ENCODE measurements around the gene UNC5CL. TPM values are rescaled to one million over a fixed set of nuclear protein-coding genes. Genes with fewer than 3 reads are reported as not detected.

The UNC5CL gene
- total RNA-seq, 1 experiment from 2014 or later, result 5.5 TPM

- CTCF ChIA-PET, result interaction anchor here (0.9 kb wide), 1 partner anchor 40 kb away, joined by 3 read pairs; no protein-coding TSS in a partner anchor
- POLR2A ChIA-PET, result no interaction called here
These were observed 38.8 kb downstream of the UNC5CL start for GRCh38 chr6:41000248-41000647.

DNA sequence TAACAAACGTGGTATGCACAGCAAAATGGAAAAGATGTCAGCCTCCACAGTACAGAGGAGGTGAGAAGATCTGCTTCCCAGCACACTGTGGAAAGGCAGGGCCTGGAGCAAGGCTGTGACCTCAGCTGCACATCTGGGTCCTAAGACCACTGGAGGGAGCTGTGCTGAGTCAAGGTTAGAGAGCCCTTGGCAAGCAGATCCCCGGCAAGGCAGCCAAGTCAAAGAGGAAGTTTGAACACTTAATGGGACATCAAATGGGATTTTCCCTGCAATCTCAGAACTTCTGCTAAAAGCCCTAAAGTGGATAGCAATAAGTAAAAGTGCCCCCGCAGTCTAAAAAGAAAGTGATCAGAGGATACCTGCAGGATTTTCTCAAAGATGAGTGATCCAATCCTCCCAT lies 39.5 kb downstream of the UNC5CL start:
- peaks cover 53% of the 10 kb centered on the region for H3K4me1 Mint-ChIP-seq (ENCODE audit: low read depth, unreplicated experiment)
- no TSS peak for BruUV-seq (replicated peaks)

More at GRCh38 chr6:41000248-41000647, 38.8 kb downstream of the UNC5CL start:
- intact Hi-C loops (cut with micrococcal nuclease; ENCODE audit: unreplicated experiment), result no loop called here
- no peak for TF ChIP-seq CTCF (IDR thresholded peaks at IDR 0.05; ENCODE audit: insufficient read depth in 1 of 2, low read depth in 1 of 2, low read length in 1 of 2, severe bottlenecking in 1 of 2, unreplicated experiment in 1 of 2)
- H3K4me1 Mint-ChIP-seq (ENCODE audit: low read depth, unreplicated experiment), result peaks cover 57% of the 10 kb centered on the region
- no peak for DNase-seq
- Histone ChIP-seq H3K27me3 (replicated peaks; ENCODE audit: control insufficient read depth, insufficient read depth, low read length) (no peaks in the 10 kb centered on the region), H3K36me3 (ENCODE audit: control insufficient read depth, insufficient read depth, low read length) (no peaks in the 10 kb centered on the region), H3K9me3 (no peaks in the 10 kb centered on the region), H3K4me1 (peaks cover 39% of the 10 kb centered on the region), H3K4me3 (ENCODE audit: low read depth, low read length) (no peak overlapping the region)
- H3K4me3 Mint-ChIP-seq (ENCODE audit: unreplicated experiment), result no peak overlapping the region
- no peaks in the 10 kb centered on the region for H3K9me3 Mint-ChIP-seq (ENCODE audit: unreplicated experiment)
- BruUV-seq (replicated peaks), result no TSS peak
- peak overlapping the region; percentile 99 for H3K27ac Mint-ChIP-seq (ENCODE audit: unreplicated experiment)
- H3K27me3 Mint-ChIP-seq (ENCODE audit: insufficient read depth, unreplicated experiment), result no peaks in the 10 kb centered on the region
- peaks cover 19% of the 10 kb centered on the region for H3K36me3 Mint-ChIP-seq (ENCODE audit: insufficient read depth, unreplicated experiment)

GRCh38 chr6:40998661-40999060 lies 40.4 kb downstream of the UNC5CL start:
- BruUV-seq (replicated peaks), result no TSS peak
- intact Hi-C loops (cut with micrococcal nuclease; ENCODE audit: unreplicated experiment), result loop anchor here (5.0 kb wide), 1 partner anchor 101 kb away; no protein-coding TSS in a partner anchor
- H3K4me1 ChIP-seq, result peaks cover 48% of the 10 kb centered on the region
- CTCF ChIA-PET, result interaction anchor here (0.6 to 2.5 kb wide), 5 partner anchors 12 to 533 kb away, joined by 3 to 19 read pairs (median 3); partner anchors contain the start of gene UNC5CL
- H3K27ac Mint-ChIP-seq (ENCODE audit: unreplicated experiment), result peak overlapping the region; percentile 99
- peaks cover 19% of the 10 kb centered on the region for H3K36me3 Mint-ChIP-seq (ENCODE audit: insufficient read depth, unreplicated experiment)
- no peaks in the 10 kb centered on the region for H3K27me3 ChIP-seq (replicated peaks; ENCODE audit: control insufficient read depth, insufficient read depth, low read length)
- H3K9me3 ChIP-seq, result no peaks in the 10 kb centered on the region
- no peak for TF ChIP-seq CTCF (IDR thresholded peaks at IDR 0.05; ENCODE audit: insufficient read depth in 1 of 2, low read depth in 1 of 2, low read length in 1 of 2, severe bottlenecking in 1 of 2, unreplicated experiment in 1 of 2)
- no peaks in the 10 kb centered on the region for H3K36me3 ChIP-seq (ENCODE audit: control insufficient read depth, insufficient read depth, low read length)
- H3K9me3 Mint-ChIP-seq (ENCODE audit: unreplicated experiment), result no peaks in the 10 kb centered on the region
- peak overlapping the region; percentile 71 for H3K4me3 Mint-ChIP-seq (ENCODE audit: unreplicated experiment)
- no peak for DNase-seq
- POLR2A ChIA-PET, result interaction anchor here (0.6 to 2.3 kb wide), 4 partner anchors 41 to 1931 kb away, joined by 3 to 19 read pairs (median 10); partner anchors contain the start of genes CNPY3, NFYA and OARD1
- no peak overlapping the region for H3K4me3 ChIP-seq (ENCODE audit: low read depth, low read length)
- H3K27me3 Mint-ChIP-seq (ENCODE audit: insufficient read depth, unreplicated experiment), result no peaks in the 10 kb centered on the region
- H3K4me1 Mint-ChIP-seq (ENCODE audit: low read depth, unreplicated experiment), result peaks cover 59% of the 10 kb centered on the region

More for the DNA sequence above, 39.5 kb downstream of the UNC5CL start:
- Mint-ChIP-seq H3K4me3 (ENCODE audit: unreplicated experiment) (no peak overlapping the region), H3K36me3 (ENCODE audit: insufficient read depth, unreplicated experiment) (peaks cover 19% of the 10 kb centered on the region), H3K27ac (ENCODE audit: unreplicated experiment) (peak overlapping the region; percentile 99), H3K27me3 (ENCODE audit: insufficient read depth, unreplicated experiment) (no peaks in the 10 kb centered on the region), H3K9me3 (ENCODE audit: unreplicated experiment) (no peaks in the 10 kb centered on the region)
- H3K9me3 ChIP-seq, result no peaks in the 10 kb centered on the region
- H3K36me3 ChIP-seq (ENCODE audit: control insufficient read depth, insufficient read depth, low read length), result no peaks in the 10 kb centered on the region
- DNase-seq, result peak; percentile 61 to 73
- H3K27me3 ChIP-seq (replicated peaks; ENCODE audit: control insufficient read depth, insufficient read depth, low read length), result no peaks in the 10 kb centered on the region
- intact Hi-C loops (cut with micrococcal nuclease; ENCODE audit: unreplicated experiment), result loop anchor here (5.0 kb wide), 1 partner anchor 102 kb away; no protein-coding TSS in a partner anchor
- ChIA-PET POLR2A (no interaction called here), CTCF (interaction anchor here (0.7 to 1.0 kb wide), 4 partner anchors 41 to 88 kb away, joined by 3 read pairs; partner anchors contain the start of genes NFYA and OARD1)
- no peak overlapping the region for H3K4me3 ChIP-seq (ENCODE audit: low read depth, low read length)
- TF ChIP-seq CTCF (IDR thresholded peaks at IDR 0.05; ENCODE audit: insufficient read depth in 1 of 2, low read depth in 1 of 2, low read length in 1 of 2, severe bottlenecking in 1 of 2, unreplicated experiment in 1 of 2), result peak in 1 of 2 experiments; percentile 44
- peaks cover 44% of the 10 kb centered on the region for H3K4me1 ChIP-seq
